Measurements from ENCODE around the gene TAC3.

DNA sequence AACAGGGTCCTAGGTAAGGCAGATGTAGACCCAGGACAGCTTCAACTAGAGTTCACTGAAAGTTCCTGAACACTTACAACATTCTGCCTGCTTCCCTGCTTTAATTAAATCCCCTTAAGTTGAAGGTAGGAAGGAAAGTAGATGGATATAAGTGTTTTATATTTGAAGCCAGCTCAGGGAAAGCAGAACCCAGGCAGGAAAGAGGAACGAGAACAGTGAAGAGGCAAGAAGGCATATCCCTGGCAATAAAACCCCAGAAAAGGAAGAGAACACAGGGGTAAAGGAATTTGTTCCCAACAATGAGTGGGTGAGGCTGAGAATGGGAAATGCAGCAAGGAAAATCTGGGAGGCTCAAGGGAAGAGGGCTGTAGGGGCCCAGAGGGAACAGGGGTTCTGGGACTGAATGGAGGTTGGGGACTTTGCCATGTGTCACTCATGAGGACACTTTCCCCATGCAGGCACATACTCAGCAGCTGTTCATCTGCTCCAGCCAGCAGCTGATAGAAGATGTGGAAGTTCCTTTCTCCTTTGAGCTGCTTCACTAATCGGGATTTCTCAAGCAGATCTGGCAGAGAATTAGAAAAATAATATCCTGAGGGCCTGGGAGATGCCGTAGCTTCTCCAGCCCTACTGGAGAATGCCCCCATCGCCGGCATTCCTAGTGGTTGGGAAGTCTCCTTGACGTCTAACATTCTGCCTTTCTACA lies 29.9 kb upstream of the TAC3 start:
- TF ChIP-seq, protein P1, sequence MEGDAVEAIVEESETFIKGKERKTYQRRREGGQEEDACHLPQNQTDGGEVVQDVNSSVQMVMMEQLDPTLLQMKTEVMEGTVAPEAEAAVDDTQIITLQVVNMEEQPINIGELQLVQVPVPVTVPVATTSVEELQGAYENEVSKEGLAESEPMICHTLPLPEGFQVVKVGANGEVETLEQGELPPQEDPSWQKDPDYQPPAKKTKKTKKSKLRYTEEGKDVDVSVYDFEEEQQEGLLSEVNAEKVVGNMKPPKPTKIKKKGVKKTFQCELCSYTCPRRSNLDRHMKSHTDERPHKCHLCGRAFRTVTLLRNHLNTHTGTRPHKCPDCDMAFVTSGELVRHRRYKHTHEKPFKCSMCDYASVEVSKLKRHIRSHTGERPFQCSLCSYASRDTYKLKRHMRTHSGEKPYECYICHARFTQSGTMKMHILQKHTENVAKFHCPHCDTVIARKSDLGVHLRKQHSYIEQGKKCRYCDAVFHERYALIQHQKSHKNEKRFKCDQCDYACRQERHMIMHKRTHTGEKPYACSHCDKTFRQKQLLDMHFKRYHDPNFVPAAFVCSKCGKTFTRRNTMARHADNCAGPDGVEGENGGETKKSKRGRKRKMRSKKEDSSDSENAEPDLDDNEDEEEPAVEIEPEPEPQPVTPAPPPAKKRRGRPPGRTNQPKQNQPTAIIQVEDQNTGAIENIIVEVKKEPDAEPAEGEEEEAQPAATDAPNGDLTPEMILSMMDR (IDR thresholded peaks at IDR 0.05): no peak
- TF ChIP-seq POLR2AphosphoS5 (IDR thresholded peaks at IDR 0.05) (no peak), POLR2A (IDR thresholded peaks at IDR 0.05) (no peak)
